HEK293 (cell line): Measurements from ENCODE around the gene DYNLT1.

Experiments used
- CTCF ChIP-seq: fragments of 450-650 bp; formaldehyde crosslinking; IDR thresholded peaks from 2 replicates; pipeline ENCODE4 v1.5.1; 2016; ENCODE audit warnings: missing biosample characterization, missing genetic modification characterization
- ZNF530 ChIP-seq: fragments of 450-650 bp; formaldehyde crosslinking; IDR thresholded peaks from 2 replicates; pipeline ENCODE4 v1.5.1; 2016; ENCODE audit warnings: low read depth, missing biosample characterization, missing genetic modification characterization
- ZNF768 ChIP-seq: fragments of 450-650 bp; formaldehyde crosslinking; IDR thresholded peaks from 2 replicates; pipeline ENCODE4 v1.5.1; 2018; ENCODE audit warnings: missing biosample characterization, mild to moderate bottlenecking, missing genetic modification characterization
- ZSCAN23 ChIP-seq: fragments of 450-650 bp; formaldehyde crosslinking; IDR thresholded peaks from 2 replicates; pipeline ENCODE4 v1.5.1; 2016; ENCODE audit warnings: missing biosample characterization, missing genetic modification characterization

GRCh38 chr6:158640519-158640918, 4.0 kb downstream of the DYNLT1 start:
- TF ChIP-seq ZSCAN23 (tag by site-specific recombination), result no peak
- TF ChIP-seq CTCF (tag by site-specific recombination), result no peak
- no peak for TF ChIP-seq ZNF768 (tag by site-specific recombination)
- no peak for TF ChIP-seq ZNF530 (tag by site-specific recombination)
